GM19328 (cell line): ENCODE measurements around the gene DDOST.

Source experiments
- ATAC-seq: cut with Tn5 transposase; IDR thresholded peaks from one replicate; pipeline ENCODE4 v1.9.1; 2021; ENCODE audit warnings: mild to moderate bottlenecking, moderate library complexity; ENCODE audit not compliant: unreplicated experiment

Gene DDOST

GRCh38 chr1:20661207-20662109, at the start of gene DDOST:
Gene DDOST, minus strand, starts transcription at chr1:20661369. Its CDS starts 19 bp downstream, at chr1:20661350.
- peak; percentile 97 for ATAC-seq

- ATAC-seq, result no peak
Observed at GRCh38 chr1:20710469-20711284, 49.5 kb upstream of the DDOST start.

GRCh38 chr1:20709868-20710267, 48.7 kb upstream of the DDOST start:
- no peak for ATAC-seq

GRCh38 chr1:20708891-20709290, 47.7 kb upstream of the DDOST start:
- no peak for ATAC-seq

GRCh38 chr1:20708057-20708456, 46.9 kb upstream of the DDOST start:
- ATAC-seq, result no peak

- no peak for ATAC-seq
Observed at GRCh38 chr1:20706841-20707240, 45.7 kb upstream of the DDOST start.

GRCh38 chr1:20705203-20705755, 44.1 kb upstream of the DDOST start:
- no peak for ATAC-seq

- no peak for ATAC-seq
Observed at GRCh38 chr1:20704390-20705202, 43.4 kb upstream of the DDOST start.

GRCh38 chr1:20703124-20703756, 42.1 kb upstream of the DDOST start:
- ATAC-seq, result no peak

GRCh38 chr1:20702416-20702815, 41.2 kb upstream of the DDOST start:
- ATAC-seq, result no peak

- no peak for ATAC-seq
Observed at GRCh38 chr1:20701847-20702246, 40.7 kb upstream of the DDOST start.

GRCh38 chr1:20701446-20701845, 40.3 kb upstream of the DDOST start:
- ATAC-seq, result no peak

- no peak for ATAC-seq
Observed at GRCh38 chr1:20700636-20701215, 39.6 kb upstream of the DDOST start.

- ATAC-seq, result no peak
Observed at GRCh38 chr1:20699558-20699957, 38.4 kb upstream of the DDOST start.

GRCh38 chr1:20698195-20698910, 37.2 kb upstream of the DDOST start:
- no peak for ATAC-seq

- ATAC-seq, result no peak
Observed at GRCh38 chr1:20697563-20697962, 36.4 kb upstream of the DDOST start.

- ATAC-seq, result no peak
Observed at GRCh38 chr1:20696397-20697333, 35.5 kb upstream of the DDOST start.

- ATAC-seq, result no peak
Observed at GRCh38 chr1:20695515-20695914, 34.3 kb upstream of the DDOST start.
